MM.1S (cell line): ENCODE data around the gene ATP10D.

ENCODE experiments used
- CTCF ChIP-seq: fragments of 300-600 bp; sonication (generic); IDR thresholded peaks from 2 replicates; pipeline ENCODE4 v1.5.1; 2016; ENCODE audit warnings: antibody characterized with exemption, low read length, mixed read lengths
- EZH2 ChIP-seq: fragments of 300-600 bp; sonication (generic); optimal IDR thresholded peaks from 2 replicates; pipeline ENCODE3; 2017; ENCODE audit warnings: low read depth, mild to moderate bottlenecking, antibody characterized with exemption, low read length, mixed read lengths
- EZH2phosphoT487 ChIP-seq: fragments of 300-600 bp; sonication (generic); IDR thresholded peaks from 2 replicates; pipeline ENCODE4 v1.6.1; 2018; ENCODE audit warnings: antibody characterized with exemption, low read length

- TF ChIP-seq EZH2 (no peak), CTCF (no peak), EZH2phosphoT487 (no peak)
Observed at GRCh38 chr4:47566566-47566965, 81.5 kb downstream of the ATP10D start.
